K562 (cell line): ENCODE results near the gene PLCD1. TPM values are rescaled to one million over a fixed set of nuclear protein-coding genes. Genes with fewer than 3 reads are reported as not detected.

ENCODE experiments used
- ATAC-seq: fragments of 200-7000 bp; cut with Tn5 transposase; 3 replicates; pipeline ENCODE4 v1.9.1; 2020; ENCODE audit warnings: moderate library complexity
- BruUV-seq: library from RNA; stranded (reverse); fragments of 400-500 nt; replicated peaks from 2 replicates; lab custom pipeline; 2021; lab: Mats Ljungman, UMichigan
- CTCF ChIA-PET: fragments of 300-600 bp; formaldehyde crosslinking; extraction: SDS; loops from one replicate; lab custom pipeline; 2021; ENCODE audit warnings: low intra/inter-chr PET ratio; lab: Yijun Ruan, JAX
- POLR2A ChIA-PET: fragments of 300-600, 350-650 bp; sonication (Branson Sonifier 250); formaldehyde crosslinking; extraction: SDS; loops from one replicate; lab custom pipeline; 2021; ENCODE audit warnings: antibody characterized with exemption, inconsistent platforms; lab: Yijun Ruan, JAX
- DNase-seq, 4 experiments: peaks; one replicate each; pipeline versions ENCODE4 v3.0.0 to v3.0.0-alpha.2; 2011 to 2018; ENCODE audit warnings: low spot score in 3 of 4, mixed read lengths in 3 of 4; ENCODE audit errors: extremely low read depth in 1 of 4
- FAIRE-seq: peaks from 2 replicates; lab custom pipeline; 2011; peaks lifted over from hg19 to GRCh38; lab: Jason Lieb, UNC
- H2AFZ ChIP-seq: 2 replicates; pipeline ENCODE4 v1.6.0; 2011; ENCODE audit warnings: low read depth, low read length, control low read depth, inconsistent platforms
- H3K27ac ChIP-seq: fragments of 200-600 bp; 3 replicates; pipeline ENCODE4 v1.8.0; 2011; ENCODE audit warnings: low read depth, mild to moderate bottlenecking, control low read depth, inconsistent platforms, low read length, moderate library complexity, mixed read lengths; ENCODE audit errors: extremely low read depth
- H3K27me3 ChIP-seq, 2 experiments: fragments of 300-600 bp in 1 of 2; 2 replicates in 1 of 2; 3 replicates in 1 of 2; pipeline versions ENCODE4 v1.6.0 to v1.8.0; 2011; ENCODE audit warnings: inconsistent platforms in 2 of 2, low read length in 2 of 2, mild to moderate bottlenecking in 1 of 2, mixed read lengths in 1 of 2, moderate library complexity in 1 of 2; ENCODE audit not compliant: control insufficient read depth in 2 of 2, insufficient read depth in 2 of 2
- H3K36me3 ChIP-seq: fragments of 300-600 bp; 3 replicates; pipeline ENCODE4 v1.8.0; 2011; ENCODE audit warnings: mild to moderate bottlenecking, low read length, inconsistent platforms; ENCODE audit not compliant: control insufficient read depth, insufficient read depth
- H3K4me1 ChIP-seq, 2 experiments: fragments of 200-600 bp in 1 of 2; replicated peaks in 1 of 2; 2 replicates in 1 of 2; 3 replicates in 1 of 2; pipeline versions ENCODE4 v1.5.1 to v1.8.0; 2011; ENCODE audit warnings: inconsistent platforms in 2 of 2, low read length in 2 of 2, mild to moderate bottlenecking in 1 of 2, mixed read lengths in 1 of 2, moderate library complexity in 1 of 2; ENCODE audit not compliant: control insufficient read depth in 2 of 2, insufficient read depth in 2 of 2
- H3K4me2 ChIP-seq: 2 replicates; pipeline ENCODE4 v1.6.1; 2011; ENCODE audit warnings: low read length, control low read depth, inconsistent platforms, mixed read lengths; ENCODE audit not compliant: insufficient read depth
- H3K4me3 ChIP-seq: fragments of 200-600 bp; sonication (generic), shearing (Covaris generic); 2 replicates; pipeline ENCODE4 v1.5.1; 2016; ENCODE audit warnings: control low read depth, inconsistent platforms
- H3K79me2 ChIP-seq: fragments of 200-600 bp; 3 replicates; pipeline ENCODE4 v1.8.0; 2011; ENCODE audit warnings: low read length, inconsistent platforms; ENCODE audit not compliant: control insufficient read depth, insufficient read depth
- H3K9ac ChIP-seq, 2 experiments: 2 replicates each; pipeline versions ENCODE4 v1.6.0 to v1.6.1; 2011; ENCODE audit warnings: low read depth in 2 of 2, low read length in 2 of 2, control low read depth in 1 of 2, inconsistent platforms in 1 of 2, mild to moderate bottlenecking in 1 of 2, mixed read lengths in 1 of 2; ENCODE audit not compliant: insufficient read depth in 1 of 2
- H3K9me1 ChIP-seq: one replicate; pipeline ENCODE4 v1.6.0; 2011; ENCODE audit warnings: inconsistent platforms, mild to moderate bottlenecking, low read length, moderate library complexity; ENCODE audit not compliant: control insufficient read depth, insufficient read depth
- H3K9me3 ChIP-seq: replicated peaks from 2 replicates; pipeline ENCODE4 v1.5.1; 2011; ENCODE audit warnings: low read depth, low read length, inconsistent platforms; ENCODE audit not compliant: control insufficient read depth, insufficient read depth
- H4K20me1 ChIP-seq: replicated peaks from 2 replicates; pipeline ENCODE4 v1.6.1; 2011; ENCODE audit warnings: low read length, inconsistent platforms, mixed read lengths; ENCODE audit not compliant: control insufficient read depth, insufficient read depth
- FOXK2 ChIP-seq, 2 experiments: fragments of 450-650 bp; IDR thresholded peaks in 1 of 2; conservative IDR thresholded peaks in 1 of 2; 2 replicates each; pipeline ENCODE4 v1.6.1; 2016; ENCODE audit warnings: low read depth in 2 of 2, mild to moderate bottlenecking in 1 of 2
- GATAD2A ChIP-seq: fragments of 450-650 bp; IDR thresholded peaks from 2 replicates; pipeline ENCODE4 v1.6.1; 2017
- PBX2 ChIP-seq, 2 experiments: IDR thresholded peaks in 1 of 2; conservative IDR thresholded peaks in 1 of 2; 2 replicates each; pipeline ENCODE4 v1.6.1; 2016; ENCODE audit warnings: low read depth in 2 of 2, mild to moderate bottlenecking in 1 of 2, missing compliant biosample characterization in 1 of 2, missing genetic modification characterization in 1 of 2, moderate library complexity in 1 of 2
- PTTG1 ChIP-seq: fragments of 450-650 bp; IDR thresholded peaks from 2 replicates; pipeline ENCODE4 v1.6.1; 2016; ENCODE audit warnings: low read depth, mild to moderate bottlenecking, missing genetic modification characterization, missing compliant biosample characterization
- RAD21 ChIP-seq, 2 experiments: fragments of 250-450 bp in 1 of 2; fragments of 450-650 bp in 1 of 2; sonication (Bioruptor Pico) in 1 of 2; formaldehyde crosslinking in 1 of 2; IDR thresholded peaks in 1 of 2; conservative IDR thresholded peaks in 1 of 2; 2 replicates each; pipeline versions ENCODE4 v1.4.0 to v1.8.0; 2020 to 2022; ENCODE audit warnings: mild to moderate bottlenecking in 2 of 2, moderate library complexity in 1 of 2
- SLC30A9 ChIP-seq: fragments of 250-450 bp; sonication (Bioruptor Pico); IDR thresholded peaks from 2 replicates; pipeline ENCODE4 v1.8.0; 2022; ENCODE audit warnings: mild to moderate bottlenecking, moderate library complexity
- ZKSCAN8 ChIP-seq: fragments of 200-800 bp; sonication (Bioruptor generic); IDR thresholded peaks from 2 replicates; pipeline ENCODE4 v1.6.1; 2016; ENCODE audit warnings: missing genetic modification characterization, missing compliant biosample characterization
- WGBS: fragments of 100-300 bp; shearing (Covaris generic); methylation state at CpG from one replicate; pipeline ENCODE4 v1.1.6; 2016; ENCODE audit warnings: low coverage, mixed read lengths; ENCODE audit not compliant: insufficient coverage; ENCODE audit errors: missing lambda C conversion rate; 5-methylcytosine and 5-hydroxymethylcytosine counted together
- in situ Hi-C: fragments of 300-500 bp; cut with MboI; formaldehyde crosslinking; loops from 4 replicates; pipeline ENCODE4 v1.15.0; 2018; ENCODE audit warnings: inconsistent platforms, mixed read lengths
- intact Hi-C: fragments of 100-400 bp; cut with micrococcal nuclease; formaldehyde crosslinking; loops from 2 replicates; pipeline ENCODE4 v1.14.2; 2022
- polyA plus RNA-seq, 8 experiments: library from polyadenylated mRNA; depleted of rRNA in 4 of 8; stranded (reverse) in 5 of 8; unstranded in 3 of 8; fragments of >200 nt; fragmentation: Nextera tagmentation in 2 of 8; fragmentation: Illumina TruSeq in 1 of 8; extraction: Ambion mirVana in 2 of 8; extraction: Trizol in 1 of 8; gene quantifications; 2 replicates each; pipeline versions ENCODE4 v1.2.1 to v1.2.3, GENCODE V29; 2011 to 2014; ENCODE audit warnings: inconsistent platforms in 1 of 8, missing spikeins in 1 of 8
- total RNA-seq, 7 experiments: library from RNA; depleted of rRNA in 6 of 7; stranded (reverse); fragments of >200 nt in 6 of 7; fragmentation: Illumina TruSeq in 2 of 7; extraction: Trizol in 2 of 7; gene quantifications; 2 replicates each; pipeline versions ENCODE4 v1.2.1 to v1.2.3, GENCODE V29; 2011 to 2021; ENCODE audit warnings: low replicate concordance in 1 of 7
- TF ChIP-seq, protein P1 (sequence below): sonication (generic); formaldehyde crosslinking; IDR thresholded peaks from 2 replicates; pipeline ENCODE4 v1.5.0; 2020; ENCODE audit warnings: missing genetic modification reagents
- TF ChIP-seq, protein P2 (sequence below): fragments of 250-450 bp; sonication (Bioruptor Pico); IDR thresholded peaks from 2 replicates; pipeline ENCODE4 v1.4.0; 2020; ENCODE audit warnings: mild to moderate bottlenecking
- TF ChIP-seq, protein P3 (sequence below): fragments of 250-450 bp; sonication (Bioruptor Pico); IDR thresholded peaks from 2 replicates; pipeline ENCODE4 v1.5.0; 2021; ENCODE audit warnings: mild to moderate bottlenecking, moderate library complexity

The PLCD1 gene
- total and polyA plus RNA-seq, 9 of the 15 experiments (the other 6 are each of a cell fraction or from before 2014, with no cell fraction given): 5.4 to 209 (median 116) TPM

DNA sequence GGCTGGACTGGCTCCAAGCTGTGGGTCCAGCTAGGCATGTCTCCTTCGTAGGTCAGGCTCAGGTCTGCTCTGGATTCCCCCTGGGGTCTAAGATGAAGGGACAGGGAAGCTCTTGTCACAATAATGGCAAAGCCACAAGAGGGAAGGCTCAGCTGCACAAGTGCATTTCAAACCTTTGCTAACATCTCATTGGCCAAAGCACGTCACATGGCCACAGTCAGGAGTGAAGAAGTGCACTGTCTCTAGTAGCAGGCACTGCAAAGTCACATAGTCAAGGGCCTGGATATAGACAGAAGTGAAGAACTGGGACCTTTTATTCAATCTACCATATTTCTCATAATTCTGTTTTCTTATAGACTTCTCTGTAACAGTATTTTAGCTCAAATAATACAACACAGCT, 29.7 kb upstream of the PLCD1 start (continued):
- TF ChIP-seq, protein P1, sequence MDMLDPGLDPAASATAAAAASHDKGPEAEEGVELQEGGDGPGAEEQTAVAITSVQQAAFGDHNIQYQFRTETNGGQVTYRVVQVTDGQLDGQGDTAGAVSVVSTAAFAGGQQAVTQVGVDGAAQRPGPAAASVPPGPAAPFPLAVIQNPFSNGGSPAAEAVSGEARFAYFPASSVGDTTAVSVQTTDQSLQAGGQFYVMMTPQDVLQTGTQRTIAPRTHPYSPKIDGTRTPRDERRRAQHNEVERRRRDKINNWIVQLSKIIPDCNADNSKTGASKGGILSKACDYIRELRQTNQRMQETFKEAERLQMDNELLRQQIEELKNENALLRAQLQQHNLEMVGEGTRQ (CRISPR knock-in tag): peak; percentile 91
- TF ChIP-seq PBX2 (CRISPR knock-in tag; IDR thresholded peaks at IDR 0.05; ENCODE audit: low read depth): no peak
- no peak for TF ChIP-seq PBX2 (tag; conservative IDR thresholded peaks at IDR 0.05; ENCODE audit: low read depth)

DNA sequence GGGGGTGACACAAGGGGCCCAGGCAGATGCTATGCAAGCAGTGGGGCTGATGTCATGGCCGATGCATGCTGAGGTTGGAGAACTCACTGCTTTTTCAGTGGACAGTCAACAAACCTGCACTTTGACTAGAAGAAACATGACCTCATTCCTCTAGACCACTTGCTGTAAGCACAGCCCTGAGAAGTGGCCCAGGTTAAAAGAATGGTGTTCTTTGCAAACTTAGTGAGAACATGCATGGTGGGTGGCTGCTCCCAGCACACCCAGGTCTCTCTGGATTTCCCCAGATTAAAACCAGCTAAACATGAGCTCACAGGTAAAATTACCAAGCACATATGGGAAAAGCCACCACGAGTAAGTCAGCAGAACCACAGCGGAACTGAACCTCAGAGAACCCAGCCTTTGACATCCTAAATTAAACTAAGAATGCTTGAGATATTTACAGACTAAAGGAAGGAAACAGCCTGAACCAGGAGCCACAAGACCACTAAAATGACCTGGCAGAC, 25.1 kb upstream of the PLCD1 start:
- ATAC-seq (no peak), FAIRE-seq (no peak), DNase-seq (no peak)
- no peak overlapping the region for H3K27ac ChIP-seq
- peaks cover 52 to 58% of the 10 kb centered on the region in 2 experiments for H3K27me3 ChIP-seq
- in situ Hi-C loops: no loop called here
- H3K9me1 ChIP-seq: no peaks in the 10 kb centered on the region
- H3K4me2 ChIP-seq: no peak overlapping the region
- H2AFZ ChIP-seq: no peak overlapping the region
- H3K4me1 ChIP-seq: peaks cover 0 to 3% of the 10 kb centered on the region in 2 experiments; a peak in 1 of 5 replicates
- intact Hi-C loops: no loop called here
- no peaks in the 10 kb centered on the region for H4K20me1 ChIP-seq
- H3K9me3 ChIP-seq: no peaks in the 10 kb centered on the region
- H3K4me3 ChIP-seq: no peak overlapping the region
- POLR2A ChIA-PET: no interaction called here
- no peak overlapping the region for H3K9ac ChIP-seq
- no peaks in the 10 kb centered on the region for H3K79me2 ChIP-seq
- H3K36me3 ChIP-seq: no peaks in the 10 kb centered on the region
- CTCF ChIA-PET: no interaction called here
- 4% methylated on average over 3 of the region's 3 CpGs for WGBS
- no TSS peak for BruUV-seq
- TF ChIP-seq, protein P2, sequence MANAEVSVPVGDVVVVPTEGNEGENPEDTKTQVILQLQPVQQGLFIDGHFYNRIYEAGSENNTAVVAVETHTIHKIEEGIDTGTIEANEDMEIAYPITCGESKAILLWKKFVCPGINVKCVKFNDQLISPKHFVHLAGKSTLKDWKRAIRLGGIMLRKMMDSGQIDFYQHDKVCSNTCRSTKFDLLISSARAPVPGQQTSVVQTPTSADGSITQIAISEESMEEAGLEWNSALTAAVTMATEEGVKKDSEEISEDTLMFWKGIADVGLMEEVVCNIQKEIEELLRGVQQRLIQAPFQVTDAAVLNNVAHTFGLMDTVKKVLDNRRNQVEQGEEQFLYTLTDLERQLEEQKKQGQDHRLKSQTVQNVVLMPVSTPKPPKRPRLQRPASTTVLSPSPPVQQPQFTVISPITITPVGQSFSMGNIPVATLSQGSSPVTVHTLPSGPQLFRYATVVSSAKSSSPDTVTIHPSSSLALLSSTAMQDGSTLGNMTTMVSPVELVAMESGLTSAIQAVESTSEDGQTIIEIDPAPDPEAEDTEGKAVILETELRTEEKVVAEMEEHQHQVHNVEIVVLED: no peak
- TF ChIP-seq PTTG1 (tag): no peak
- TF ChIP-seq SLC30A9: no peak
- TF ChIP-seq RAD21 (CRISPR knock-in tag; conservative IDR thresholded peaks at IDR 0.05 in 1 of 2, IDR thresholded peaks at IDR 0.05 in 1 of 2): no peak
- TF ChIP-seq, protein P3, sequence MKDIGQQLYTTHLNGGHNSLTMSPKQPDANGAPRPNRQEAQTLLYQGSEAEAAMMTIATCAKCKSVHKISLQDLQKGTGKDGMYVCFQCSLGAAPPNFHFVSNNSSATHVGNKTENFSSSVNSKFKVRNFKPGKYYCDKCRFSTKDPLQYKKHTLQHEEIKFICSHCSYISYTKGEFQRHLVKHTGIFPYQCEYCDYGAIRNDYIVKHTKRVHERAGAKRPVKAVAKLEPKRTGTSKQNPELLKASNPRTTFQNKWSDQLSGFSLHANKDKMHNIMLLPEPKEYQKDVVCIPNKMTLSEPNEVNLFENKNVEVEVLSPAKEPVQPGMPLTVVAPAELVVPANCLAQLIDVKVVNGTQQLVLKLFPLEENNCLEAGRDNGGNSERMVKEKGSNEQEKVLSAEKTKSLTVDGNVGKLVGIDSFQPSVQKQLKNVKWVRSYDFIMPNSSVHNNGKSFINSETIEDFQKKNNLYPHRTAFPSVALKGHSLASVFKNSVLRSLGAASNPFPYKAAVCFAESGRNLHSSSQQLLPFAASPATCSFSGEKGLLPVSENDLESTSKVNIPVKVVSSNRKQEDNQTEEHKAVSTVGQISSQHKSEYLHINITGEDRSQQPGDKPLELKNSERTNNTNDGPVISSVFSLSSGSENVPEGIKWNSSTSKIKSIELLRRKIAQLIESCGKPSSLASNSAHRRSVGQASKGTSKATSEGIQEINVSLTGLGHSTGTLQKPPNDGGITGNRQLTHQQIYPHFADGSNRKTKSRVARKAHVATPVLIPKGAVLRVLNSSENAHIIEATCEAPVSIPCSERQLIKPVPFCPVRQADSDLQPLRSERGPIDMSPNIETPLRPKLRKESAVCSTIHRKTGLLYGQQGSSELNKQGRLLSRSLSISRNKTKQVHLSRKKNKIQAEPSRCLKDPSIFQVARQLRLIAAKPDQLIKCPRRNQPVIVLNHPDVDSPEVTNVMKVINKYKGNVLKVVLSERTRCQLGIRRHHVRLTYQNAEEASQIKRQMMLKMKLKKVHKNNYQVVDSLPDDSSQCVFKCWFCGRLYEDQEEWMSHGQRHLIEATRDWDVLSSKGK (CRISPR knock-in tag): no peak
- no peak for TF ChIP-seq GATAD2A
- no peak for TF ChIP-seq ZKSCAN8 (CRISPR knock-in tag)
- no peak for TF ChIP-seq FOXK2 (conservative IDR thresholded peaks at IDR 0.05 in 1 of 2, IDR thresholded peaks at IDR 0.05 in 1 of 2; ENCODE audit: low read depth in 2 of 2)
